ENCODE results near the gene NAT16. TPM values are rescaled to one million over a fixed set of nuclear protein-coding genes. Genes with fewer than 3 reads are reported as not detected.

NAT16 gene
- total and polyA plus RNA-seq, 2 of the 13 experiments (the other 11 are each of a cell fraction or from before 2014, with no cell fraction given) = 0.04 TPM; not detected in 1

- TF ChIP-seq AFF4 (CRISPR knock-in tag; IDR thresholded peaks at IDR 0.05) = no peak
- TF ChIP-seq ZFP36L1 (CRISPR knock-in tag; IDR thresholded peaks at IDR 0.05) = peak; percentile 52; the same call in 1 of the 2 replicates
- TF ChIP-seq MXD3 (CRISPR knock-in tag; IDR thresholded peaks at IDR 0.05) = 0 out of 2 replicates have a peak, but pooled peaks have one; percentile 37
- TF ChIP-seq TOE1 (CRISPR knock-in tag; IDR thresholded peaks at IDR 0.05) = no peak
- TF ChIP-seq ZBTB3 (CRISPR knock-in tag; IDR thresholded peaks at IDR 0.05; ENCODE audit: borderline replicate concordance, low read depth) = 0 out of 2 replicates have a peak, but pooled peaks have one; percentile 24
- no peak for TF ChIP-seq MTF1 (CRISPR knock-in tag; IDR thresholded peaks at IDR 0.05)
- TF ChIP-seq ZNF792 (CRISPR knock-in tag; IDR thresholded peaks at IDR 0.05) = peak; percentile 69; the same call in 1 of the 2 replicates
- TF ChIP-seq ZNF670 (CRISPR knock-in tag; IDR thresholded peaks at IDR 0.05; ENCODE audit: borderline replicate concordance) = peak; percentile 24; the same call in 1 of the 2 replicates
- no peak for TF ChIP-seq ZNF775 (CRISPR knock-in tag; IDR thresholded peaks at IDR 0.05; ENCODE audit: borderline replicate concordance)
- peak; percentile 17 for TF ChIP-seq ZNF407 (CRISPR knock-in tag; IDR thresholded peaks at IDR 0.05; ENCODE audit: not compliant biosample characterization)
- TF ChIP-seq ARID2 (CRISPR knock-in tag; IDR thresholded peaks at IDR 0.05; ENCODE audit: borderline replicate concordance) = no peak
- no peak for TF ChIP-seq JUNB (CRISPR knock-in tag; IDR thresholded peaks at IDR 0.05; ENCODE audit: borderline replicate concordance)
- TF ChIP-seq ATF2 (CRISPR knock-in tag; IDR thresholded peaks at IDR 0.05) = no peak
- TF ChIP-seq ZNF747 (CRISPR knock-in tag; IDR thresholded peaks at IDR 0.05; ENCODE audit: borderline replicate concordance) = 0 out of 2 replicates have a peak, but pooled peaks have one; percentile 31
Observed at GRCh38 chr7:101125989-101126650, 54.0 kb downstream of the NAT16 start (continued).
